Liver (tissue), 9 donors: Measurements from ENCODE around the gene ASIC4. TPM values are rescaled to one million over a fixed set of nuclear protein-coding genes. Genes with fewer than 3 reads are reported as not detected.

ENCODE experiments used
- DNase-seq: peaks from one replicate; pipeline ENCODE4 v3.0.0-alpha.2; 2017; ENCODE audit warnings: low spot score
- H3K27ac ChIP-seq, 2 donors: one replicate each; pipeline ENCODE4 v1.7.0; 2013; ENCODE audit warnings: inconsistent platforms in 2 of 2, low read length in 2 of 2, control low read depth in 1 of 2, low read depth in 1 of 2, mild to moderate bottlenecking in 1 of 2
- H3K27me3 ChIP-seq, 4 donors: one replicate each; pipeline versions ENCODE4 v1.6.1 to v1.7.0; 2013; ENCODE audit warnings: low read length in 3 of 4, inconsistent platforms in 1 of 4, mild to moderate bottlenecking in 1 of 4, moderate library complexity in 1 of 4; ENCODE audit not compliant: control insufficient read depth in 4 of 4, insufficient read depth in 4 of 4
- H3K36me3 ChIP-seq, 4 donors: one replicate each; pipeline versions ENCODE4 v1.6.1 to v1.7.0; 2013; ENCODE audit warnings: low read length in 3 of 4, mild to moderate bottlenecking in 3 of 4, low read depth in 1 of 4, moderate library complexity in 1 of 4; ENCODE audit not compliant: control insufficient read depth in 4 of 4, insufficient read depth in 3 of 4
- H3K4me1 ChIP-seq, 4 donors: one replicate each; pipeline versions ENCODE4 v1.6.1 to v1.7.0; 2013; ENCODE audit warnings: low read length in 3 of 4, mild to moderate bottlenecking in 3 of 4, moderate library complexity in 1 of 4; ENCODE audit not compliant: control insufficient read depth in 4 of 4, insufficient read depth in 4 of 4
- H3K4me3 ChIP-seq, 3 donors: one replicate each; pipeline versions ENCODE4 v1.6.1 to v1.7.0; 2013; ENCODE audit warnings: low read length in 3 of 3, control low read depth in 1 of 3, low read depth in 1 of 3, mild to moderate bottlenecking in 1 of 3
- H3K9ac ChIP-seq, 2 donors: one replicate each; pipeline ENCODE4 v1.7.0; 2013; ENCODE audit warnings: low read length in 2 of 2, mild to moderate bottlenecking in 2 of 2, moderate library complexity in 2 of 2, control low read depth in 1 of 2, low read depth in 1 of 2
- H3K9me3 ChIP-seq, 4 donors: one replicate each; pipeline versions ENCODE4 v1.6.1 to v1.7.0; 2013; ENCODE audit warnings: low read length in 3 of 4; ENCODE audit not compliant: control insufficient read depth in 4 of 4
- ATF3 ChIP-seq: IDR thresholded peaks from 2 replicates; pipeline ENCODE4 v1.6.1; 2016; ENCODE audit warnings: antibody characterized with exemption
- EGR1 ChIP-seq, 2 donors: IDR thresholded peaks; 2 replicates each; pipeline ENCODE4 v1.6.1; 2016 to 2018; ENCODE audit warnings: antibody characterized with exemption in 2 of 2, low read depth in 2 of 2
- FOXA1 ChIP-seq: IDR thresholded peaks from 2 replicates; pipeline ENCODE4 v1.6.1; 2016; ENCODE audit warnings: antibody characterized with exemption
- FOXA2 ChIP-seq: IDR thresholded peaks from 2 replicates; pipeline ENCODE4 v1.6.1; 2016; ENCODE audit warnings: antibody characterized with exemption
- GABPA ChIP-seq, 2 donors: IDR thresholded peaks in 1 of 2; conservative IDR thresholded peaks in 1 of 2; 2 replicates each; pipeline ENCODE4 v1.6.1; 2016; ENCODE audit warnings: antibody characterized with exemption in 2 of 2, mild to moderate bottlenecking in 1 of 2, moderate library complexity in 1 of 2
- HNF4A ChIP-seq, 2 donors: conservative IDR thresholded peaks; 2 replicates each; pipeline ENCODE4 v1.6.1; 2016; ENCODE audit warnings: antibody characterized with exemption in 2 of 2, mild to moderate bottlenecking in 2 of 2
- HNF4G ChIP-seq: IDR thresholded peaks from 2 replicates; pipeline ENCODE4 v1.6.1; 2016; ENCODE audit warnings: antibody characterized with exemption
- JUND ChIP-seq, 2 donors: IDR thresholded peaks; 2 replicates each; pipeline ENCODE4 v1.6.1; 2016; ENCODE audit warnings: antibody characterized with exemption in 2 of 2
- MAX ChIP-seq: IDR thresholded peaks from 2 replicates; pipeline ENCODE4 v1.6.1; 2016; ENCODE audit warnings: antibody characterized with exemption
- NR2F2 ChIP-seq: IDR thresholded peaks from 2 replicates; pipeline ENCODE4 v1.6.1; 2016; ENCODE audit warnings: antibody characterized with exemption
- RAD21 ChIP-seq, 2 donors: IDR thresholded peaks; 2 replicates each; pipeline ENCODE4 v1.6.1; 2016; ENCODE audit warnings: antibody characterized with exemption in 2 of 2, mild to moderate bottlenecking in 2 of 2
- REST ChIP-seq: IDR thresholded peaks from 2 replicates; pipeline ENCODE4 v1.6.1; 2016; ENCODE audit warnings: antibody characterized with exemption, mild to moderate bottlenecking
- RXRA ChIP-seq, 2 donors: IDR thresholded peaks; 2 replicates each; pipeline ENCODE4 v1.6.1; 2017 to 2018; ENCODE audit warnings: antibody characterized with exemption in 2 of 2, mild to moderate bottlenecking in 1 of 2
- YY1 ChIP-seq: IDR thresholded peaks from 2 replicates; pipeline ENCODE4 v1.6.1; 2016; ENCODE audit warnings: antibody characterized with exemption, mild to moderate bottlenecking
- ZBTB33 ChIP-seq: IDR thresholded peaks from 2 replicates; pipeline ENCODE4 v1.6.1; 2016; ENCODE audit warnings: antibody characterized with exemption
- WGBS: extraction: QIAGEN DNeasy Blood & Tissue Kit; methylation state at CpG from one replicate; pipeline ENCODE4 v1.1.7; 2013; 5-methylcytosine and 5-hydroxymethylcytosine counted together
- polyA plus RNA-seq, 2 donors: library from polyadenylated mRNA; stranded (reverse) in 1 of 2; unstranded in 1 of 2; fragments of 200-250 nt in 1 of 2; fragments of >200 nt in 1 of 2; fragmentation: Nextera tagmentation in 1 of 2; extraction: Ambion mirVana in 1 of 2; gene quantifications; one replicate each; pipeline versions ENCODE4 v1.2.1 to v1.2.3, GENCODE V29; 2013 to 2015
- total RNA-seq, 2 donors: library from RNA; depleted of rRNA; stranded (reverse); fragments of >200 nt; gene quantifications; one replicate each; pipeline ENCODE4 v1.2.3, GENCODE V29; 2014
- donor health status: healthy.
- donor health status: healthy.
- donor health status: healthy.
- donor health status: healthy.
- donor health status: healthy.

The ASIC4 gene
- total and polyA plus RNA-seq, 4 donors, result 0.08 to 1.5 TPM; not detected in 2

GRCh38 chr2:219538504-219538951 is 24.2 kb downstream of the ASIC4 start (continued):
- TF ChIP-seq REST, result no peak
- no peak for TF ChIP-seq HNF4A (conservative IDR thresholded peaks at IDR 0.05)
- no peak for TF ChIP-seq EGR1 (IDR thresholded peaks at IDR 0.05; ENCODE audit: low read depth in 2 of 2)
- TF ChIP-seq ATF3, result no peak
- TF ChIP-seq FOXA1, result no peak
- no peak for TF ChIP-seq RAD21 (IDR thresholded peaks at IDR 0.05)
- no peak for TF ChIP-seq RXRA (IDR thresholded peaks at IDR 0.05)
- TF ChIP-seq GABPA (IDR thresholded peaks at IDR 0.05 in 1 of 2, conservative IDR thresholded peaks at IDR 0.05 in 1 of 2), result no peak
- no peak for TF ChIP-seq HNF4G

- Histone ChIP-seq H3K4me1 (peaks cover 9 to 19% (median 14%) of the 10 kb centered on the region in 4 donors), H3K36me3 (peaks cover 4 to 24% (median 11%) of the 10 kb centered on the region in 4 donors), H3K4me3 (no peak overlapping the region), H3K9me3 (no peaks in the 10 kb centered on the region), H3K27ac (no peak overlapping the region), H3K27me3 (no peaks in the 10 kb centered on the region), H3K9ac (no peak overlapping the region)
- WGBS, result 94% methylated on average over 32 of the region's 32 CpGs
- TF ChIP-seq JUND (IDR thresholded peaks at IDR 0.05), result no peak
- no peak for TF ChIP-seq MAX
- no peak for TF ChIP-seq FOXA2
- no peak for TF ChIP-seq RAD21 (IDR thresholded peaks at IDR 0.05)
- TF ChIP-seq HNF4G, result no peak
- no peak for TF ChIP-seq ZBTB33
- no peak for TF ChIP-seq REST
- no peak for TF ChIP-seq NR2F2
- no peak for TF ChIP-seq HNF4A (conservative IDR thresholded peaks at IDR 0.05)
- no peak for TF ChIP-seq EGR1 (IDR thresholded peaks at IDR 0.05; ENCODE audit: low read depth in 2 of 2)
- no peak for TF ChIP-seq ATF3
- no peak for TF ChIP-seq YY1
- no peak for DNase-seq
These were observed 24.9 kb downstream of the ASIC4 start for GRCh38 chr2:219538956-219539788.
